Stimulated activated CD4-positive, alpha-beta T cell treated with anti-CD3 and anti-CD28 coated beads, Interleukin-2, amount 100 ng/mL, for 24 hours (primary cell): Measurements from ENCODE around the gene SLC17A5.
"Not testable (repeated sequence)": the region's sequence is repeated elsewhere in the genome, so short reads cannot be mapped to it uniquely, and the experiment has no call there.

Experiments used
- DNase-seq, 2 donors: peaks; one replicate each; pipeline ENCODE4 v3.0.0-alpha.2; 2020

SLC17A5 gene

DNA sequence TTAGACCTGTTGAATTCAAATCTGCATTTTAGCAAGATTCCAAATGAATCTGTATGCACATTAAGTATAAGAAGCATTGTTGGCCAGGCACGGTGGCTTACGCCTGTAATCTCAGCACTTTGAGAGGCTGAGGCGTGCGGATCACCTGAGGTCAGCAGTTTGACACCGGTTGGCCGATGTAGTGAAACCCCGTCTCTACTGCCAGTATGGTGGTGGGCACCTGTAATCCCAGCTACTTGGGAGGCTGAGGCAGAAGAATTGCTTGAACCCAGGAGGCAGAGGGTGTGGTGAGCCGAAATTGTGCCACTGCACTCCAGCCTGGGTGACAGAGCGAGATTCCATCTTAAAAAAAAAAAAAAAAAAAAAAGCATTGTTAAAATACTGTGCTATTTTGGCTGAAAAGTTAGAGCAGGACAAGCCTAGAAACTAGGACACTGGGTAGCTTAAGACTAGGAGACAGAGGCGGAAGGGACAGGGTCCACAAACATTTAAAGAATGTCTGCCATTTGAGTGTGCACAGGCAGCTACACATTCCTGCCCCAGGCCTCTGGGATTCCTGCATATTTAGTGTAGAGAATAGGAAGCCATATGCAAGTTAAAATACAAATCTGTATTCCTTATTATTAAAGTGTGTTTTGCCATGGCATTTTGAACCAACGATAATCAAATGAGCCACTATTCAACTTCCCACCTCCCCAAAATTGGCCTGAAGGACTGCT lies 87.9 kb downstream of the SLC17A5 start:
- no peak for DNase-seq

DNA sequence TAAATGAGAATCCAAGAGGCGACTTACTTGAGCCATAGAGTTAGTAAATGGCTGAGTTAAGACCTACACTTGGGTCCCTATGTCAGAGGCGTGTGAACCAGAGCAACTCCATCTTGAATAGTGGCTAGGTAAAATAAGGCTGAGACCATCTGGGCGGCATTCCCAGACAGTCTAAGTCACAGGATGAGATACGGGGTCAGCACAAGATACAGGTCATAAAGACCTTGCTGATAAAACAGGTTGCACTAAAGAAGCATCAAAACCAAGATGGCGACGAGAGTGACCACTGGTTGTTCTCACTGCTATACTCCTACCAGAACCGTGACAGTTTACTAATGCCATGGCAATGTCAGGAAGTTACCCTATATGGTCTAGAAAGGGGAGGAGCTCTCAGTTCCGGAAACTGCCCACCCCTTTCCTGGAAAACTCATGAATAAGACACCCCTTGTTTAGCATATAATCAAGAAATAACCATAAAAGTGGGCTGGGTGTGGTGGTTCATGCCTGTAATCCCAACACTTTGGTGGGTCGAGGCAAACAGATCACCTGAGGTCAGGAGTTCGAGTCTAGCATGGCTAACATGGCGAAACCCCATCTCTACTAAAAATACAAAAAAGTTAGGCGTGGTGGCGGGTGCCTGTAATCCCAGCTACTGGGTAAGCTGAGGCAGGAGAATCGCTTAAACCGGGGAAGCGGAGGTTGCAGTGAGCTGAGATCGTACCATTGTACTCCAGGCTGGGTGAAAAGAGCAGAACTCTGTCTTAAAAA lies 89.0 kb downstream of the SLC17A5 start:
- no peak for DNase-seq

DNA sequence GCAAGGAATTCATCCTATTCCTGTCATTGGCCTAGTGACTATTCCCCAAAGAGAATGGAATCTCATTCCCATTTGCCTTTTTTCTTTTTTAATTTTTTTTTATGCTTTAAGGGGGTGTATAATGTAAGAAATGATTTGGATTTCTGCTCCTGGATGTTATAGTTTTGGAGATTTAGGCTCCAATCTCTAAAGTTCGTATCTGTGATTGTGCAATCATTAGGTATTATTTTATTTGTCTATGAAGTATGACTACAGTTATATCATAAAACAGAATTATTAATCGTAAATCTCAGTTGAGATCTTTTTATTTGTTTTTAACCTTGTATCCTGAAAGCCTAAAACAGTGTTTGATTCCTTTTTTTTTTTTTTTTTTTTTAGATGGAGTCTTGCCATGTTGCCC lies 91.2 kb downstream of the SLC17A5 start:
- DNase-seq: no peak

DNA sequence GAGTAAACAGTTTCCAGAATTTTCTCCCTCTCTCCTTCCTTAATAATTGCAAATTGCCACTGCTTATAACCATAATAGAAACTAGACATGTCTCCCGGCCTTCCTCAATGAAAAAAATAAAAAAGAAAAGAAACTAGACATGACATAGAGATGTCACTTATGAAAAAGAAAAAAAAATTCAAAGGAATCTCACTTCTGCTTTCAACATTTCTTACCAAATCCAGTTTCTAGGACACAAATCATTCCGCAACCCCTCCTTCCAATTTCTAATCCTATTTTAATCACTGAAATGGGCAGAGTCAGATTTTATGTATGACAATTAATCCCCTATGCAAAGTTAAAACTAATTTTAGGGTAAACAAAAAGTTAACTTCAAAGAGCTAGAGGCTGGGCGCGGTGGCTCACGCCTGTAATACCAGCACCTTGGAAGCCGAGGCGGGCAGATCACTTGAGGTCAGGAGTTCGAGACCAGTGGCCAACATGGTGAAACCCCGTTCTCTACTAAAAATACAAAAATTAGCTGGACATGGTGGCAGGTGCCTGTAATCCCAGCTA lies 92.9 kb downstream of the SLC17A5 start:
- no peak for DNase-seq

DNA sequence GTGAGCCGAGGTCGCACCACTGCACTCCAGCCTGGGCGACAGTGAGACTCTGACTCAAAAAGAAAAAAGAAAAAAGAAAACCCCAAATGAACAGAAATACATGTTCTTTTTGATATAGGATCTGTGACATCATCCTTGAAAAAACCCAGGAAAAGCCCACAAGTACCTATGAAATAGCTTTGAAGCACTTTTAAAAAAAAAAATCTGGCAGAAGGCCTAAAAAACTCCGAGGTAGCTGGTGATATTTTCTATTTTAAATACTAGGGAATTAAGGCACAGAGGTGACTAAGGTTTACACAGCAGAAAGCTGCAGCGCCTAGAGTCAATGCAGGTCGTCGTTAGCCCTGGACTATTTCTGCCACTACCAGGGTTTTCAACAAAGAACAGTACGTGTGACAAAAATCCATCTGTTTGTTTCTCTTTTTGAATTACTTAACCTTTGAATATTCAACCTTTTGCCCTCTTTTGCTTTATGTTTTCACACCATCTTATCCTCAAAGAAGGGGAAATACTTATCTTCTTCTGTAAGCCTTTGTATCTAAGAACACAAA lies 93.5 kb downstream of the SLC17A5 start:
- no peak for DNase-seq

DNA sequence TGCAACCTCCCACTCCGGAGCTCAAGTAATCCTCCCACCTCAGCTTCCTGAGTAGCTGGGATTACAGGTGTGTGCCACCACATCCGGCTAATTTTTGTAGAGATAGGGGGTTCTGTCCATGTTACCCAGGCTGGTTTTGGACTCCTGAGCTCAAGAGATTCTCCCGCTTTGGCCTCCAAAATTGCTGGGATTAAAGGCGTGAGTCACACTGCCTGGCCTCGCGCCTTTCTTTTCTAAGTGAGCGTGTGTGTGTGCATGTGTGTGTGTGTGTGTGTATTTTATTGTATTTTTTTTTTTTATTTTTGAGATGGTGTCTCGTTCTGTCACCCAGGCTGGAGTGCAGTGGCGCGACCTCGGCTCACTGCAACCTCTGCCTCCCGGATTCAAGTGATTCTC lies 94.4 kb downstream of the SLC17A5 start:
- DNase-seq: not testable (repeated sequence)

DNA sequence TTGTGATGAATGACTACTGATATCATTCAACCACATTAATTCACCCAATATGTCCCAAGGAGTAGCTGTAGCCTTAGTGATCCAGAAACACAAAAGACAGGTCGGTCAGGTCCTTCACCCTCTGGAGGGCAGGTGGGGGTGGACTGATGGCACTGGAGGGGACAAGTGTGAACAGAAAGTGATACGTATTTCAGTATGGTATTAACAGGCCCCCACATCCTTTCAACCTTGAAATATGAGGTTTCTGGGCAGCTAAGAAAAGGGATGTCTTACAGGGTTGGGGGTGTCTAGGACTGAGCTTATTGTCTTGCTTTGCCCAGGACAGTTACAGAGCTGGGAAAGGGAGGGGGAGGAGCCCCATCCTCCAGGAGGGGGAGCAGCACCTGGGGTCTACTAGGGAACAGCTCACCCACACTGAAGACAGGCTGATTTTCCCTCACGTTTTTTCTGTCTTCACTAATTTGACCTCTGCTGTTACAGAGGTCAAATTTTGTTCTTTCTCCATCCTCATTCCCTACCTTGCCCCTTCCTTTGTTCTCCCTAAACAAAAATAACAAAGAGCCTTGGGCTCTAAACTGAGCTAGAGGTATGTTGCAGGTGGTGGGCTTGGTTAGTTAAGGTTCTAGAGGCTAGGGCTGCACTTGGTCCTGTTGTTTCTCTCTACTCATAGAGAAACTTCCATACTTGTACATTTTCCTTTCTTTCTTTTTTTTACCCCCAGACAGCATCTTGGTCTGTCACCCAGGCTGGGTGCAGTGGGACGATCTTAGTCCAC lies 95.0 kb downstream of the SLC17A5 start:
- no peak for DNase-seq

DNA sequence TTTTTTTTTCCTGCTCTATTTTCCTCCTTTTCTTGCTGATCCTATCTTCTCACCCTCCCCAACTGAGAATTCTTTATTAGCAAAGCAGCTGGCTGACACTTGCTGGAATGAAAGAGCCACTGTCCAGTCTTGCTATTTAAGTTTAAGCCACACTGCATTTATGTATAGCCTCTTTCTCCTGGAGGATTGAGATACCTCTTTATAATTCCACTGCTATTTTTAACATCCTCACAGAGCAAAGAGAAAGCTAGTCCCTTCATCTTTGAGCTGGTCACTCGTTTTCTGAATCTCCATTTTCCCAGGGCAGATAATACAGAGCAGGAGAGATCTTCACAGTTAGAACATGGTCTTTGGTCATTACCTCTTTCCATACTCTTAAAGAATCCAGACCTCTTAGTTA lies 97.0 kb downstream of the SLC17A5 start:
- DNase-seq: no peak

DNA sequence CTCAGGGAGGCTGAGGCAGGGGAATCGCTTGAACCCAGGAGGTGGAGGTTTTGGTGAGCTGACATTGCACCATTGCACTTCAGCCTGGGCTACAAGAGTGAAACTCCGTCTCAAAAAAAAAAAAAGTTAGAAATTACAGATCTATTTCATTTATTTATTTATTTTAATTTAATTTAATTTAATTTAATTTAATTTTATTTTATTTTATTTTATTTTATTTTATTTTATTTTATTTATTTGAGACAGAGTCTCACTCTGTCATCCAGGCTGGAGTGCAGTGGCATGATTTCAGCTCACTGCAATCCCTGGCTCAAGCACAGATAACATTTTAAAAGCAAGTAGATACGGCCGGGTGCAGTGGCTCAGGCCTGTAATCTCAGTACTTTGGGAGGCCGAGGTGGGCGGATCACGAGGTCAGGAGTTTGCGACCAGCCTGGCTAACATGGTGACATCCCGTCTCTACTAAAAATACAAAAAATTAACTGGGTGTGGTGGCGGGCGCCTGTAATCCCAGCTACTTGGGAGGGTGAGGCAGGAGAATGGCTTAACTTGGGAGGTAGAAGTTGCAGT lies 98.3 kb downstream of the SLC17A5 start:
- DNase-seq: not testable (repeated sequence)

DNA sequence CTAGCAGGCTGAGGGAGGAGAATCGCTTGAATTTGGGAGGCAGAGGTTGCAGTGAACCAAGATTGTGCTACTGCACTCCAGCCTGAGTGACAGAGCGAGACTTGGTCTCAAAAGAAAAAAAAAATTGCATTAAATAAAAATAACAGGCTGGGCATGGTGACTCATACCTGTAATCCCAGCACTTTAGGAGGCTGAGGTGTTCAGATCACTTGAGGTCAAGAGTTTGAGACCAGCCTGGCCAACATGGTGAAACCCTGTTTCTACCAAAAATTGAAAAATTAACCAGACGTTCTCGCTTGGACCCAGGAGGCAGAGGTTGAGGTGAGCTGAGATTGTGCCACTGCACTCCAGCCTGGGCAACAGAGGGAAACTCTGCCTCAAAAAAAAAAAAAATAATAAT lies 102.7 kb downstream of the SLC17A5 start:
- DNase-seq: not testable (repeated sequence)

DNA sequence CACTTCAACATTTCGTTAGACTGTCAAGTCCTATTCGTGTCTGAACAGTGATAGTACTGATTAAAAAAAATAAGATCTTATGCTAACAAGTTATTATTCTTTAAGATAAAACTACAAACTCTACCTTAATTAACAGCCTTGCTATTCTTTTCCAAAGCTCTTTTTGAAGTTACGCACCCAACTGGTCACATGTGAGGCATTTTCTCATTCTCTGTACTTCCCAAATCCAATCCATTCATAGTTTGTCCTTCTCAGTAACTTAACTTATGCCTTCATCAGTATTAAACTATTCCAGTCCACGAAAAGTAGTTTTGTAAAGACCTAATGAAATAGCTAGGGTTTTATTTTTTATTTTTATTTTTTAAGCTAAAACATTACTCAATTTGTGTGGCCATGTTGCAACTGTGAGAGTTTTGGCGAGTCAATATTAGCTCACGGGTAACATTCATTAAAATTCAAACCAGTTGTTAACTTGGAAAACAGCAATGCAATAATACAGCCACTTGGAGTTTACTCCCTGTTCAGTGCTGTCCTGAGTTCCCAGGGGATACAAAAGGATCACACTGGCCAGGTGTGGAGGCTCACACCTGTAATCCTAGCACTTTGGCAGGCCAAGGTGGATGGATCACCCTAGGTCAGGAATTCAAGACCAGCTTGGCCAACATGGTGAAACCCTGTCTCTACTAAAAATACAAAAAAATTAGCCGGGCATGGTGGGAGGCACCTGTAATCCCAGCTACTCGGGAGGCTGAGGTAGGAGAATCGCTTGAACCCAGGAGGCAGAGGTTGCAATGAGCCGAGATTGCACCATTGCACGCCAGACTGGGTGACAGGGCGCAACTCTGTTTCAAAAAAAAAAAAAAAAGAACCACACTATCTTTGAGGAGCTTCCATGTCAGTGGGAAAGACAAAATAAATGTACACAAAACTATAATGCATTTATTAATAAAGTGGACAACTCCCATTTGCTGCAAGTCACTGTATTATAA lies 105.0 kb downstream of the SLC17A5 start:
- DNase-seq: no peak

DNA sequence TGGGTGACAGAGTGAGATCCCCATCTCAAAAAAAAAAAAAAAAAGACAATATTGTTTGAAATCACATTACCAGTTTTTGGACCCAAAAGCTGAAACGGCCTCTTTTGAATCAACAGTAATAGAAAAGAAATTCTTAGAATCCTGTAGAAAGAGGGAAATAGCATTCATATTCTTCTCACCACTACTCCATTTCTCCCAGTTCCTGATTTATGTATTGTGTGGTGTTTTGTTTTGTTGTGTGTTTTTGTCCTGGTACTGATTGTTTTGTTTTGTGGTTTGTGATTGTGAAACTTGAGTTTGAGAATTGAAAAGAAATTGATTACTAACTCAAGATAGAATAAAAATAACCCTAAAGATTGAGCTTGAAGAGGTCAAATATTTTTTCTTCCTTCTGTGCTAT lies 106.8 kb downstream of the SLC17A5 start:
- DNase-seq: no peak
